Neural progenitor cell (in vitro differentiated cells): ENCODE measurements around the gene MRGPRF.

Experiments
- EZH2 ChIP-seq: fragments of 200-600 bp; sonication (generic); IDR thresholded peaks from 2 replicates; pipeline ENCODE4 v1.6.1; 2017; ENCODE audit warnings: antibody characterized with exemption, mild to moderate bottlenecking, moderate library complexity
- TF ChIP-seq, protein P1 (sequence below): fragments of 200-600 bp; sonication (generic); IDR thresholded peaks from 2 replicates; pipeline ENCODE4 v1.5.1; 2017; ENCODE audit warnings: antibody characterized with exemption, mild to moderate bottlenecking

DNA sequence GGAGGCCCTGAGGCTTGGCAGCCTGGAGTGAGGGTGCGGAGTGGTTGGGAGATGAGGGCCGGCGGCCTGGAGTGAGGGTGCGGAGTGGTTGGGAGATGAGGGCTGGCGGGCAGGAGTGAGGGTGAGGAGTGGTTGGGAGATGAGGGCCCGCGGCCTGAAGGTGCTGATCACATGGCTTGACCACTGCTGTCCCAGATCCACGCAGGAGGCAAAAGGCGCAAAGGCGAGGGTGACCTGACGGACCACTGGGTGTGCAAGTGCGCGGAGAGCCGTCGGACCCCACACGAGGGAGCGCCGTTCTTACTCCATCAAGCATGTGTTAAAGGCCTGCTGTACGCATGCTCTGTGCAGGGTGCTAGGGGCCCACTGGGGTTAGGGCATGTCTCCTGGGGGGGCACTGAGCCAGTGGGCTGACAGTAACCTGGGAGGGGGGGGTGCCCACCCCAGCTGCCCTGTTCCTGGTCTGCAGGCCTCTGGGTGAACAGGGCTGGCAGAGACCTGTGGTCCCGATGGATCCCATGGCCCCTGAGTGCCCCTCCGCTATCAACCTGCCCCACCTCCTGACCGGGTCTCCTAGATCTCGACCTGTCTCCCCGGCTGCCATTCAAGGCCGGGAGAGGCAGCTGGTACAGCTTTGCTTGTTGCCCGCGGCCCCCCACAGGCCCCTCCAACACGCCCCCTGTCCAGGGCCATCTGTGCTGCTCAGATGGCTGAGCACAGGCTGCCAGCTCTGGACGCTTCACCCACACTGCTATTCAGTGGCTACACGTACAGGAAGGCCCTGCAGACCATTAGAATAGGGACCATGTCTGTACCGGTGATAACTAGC, 53.4 kb downstream of the MRGPRF start:
- TF ChIP-seq EZH2, result no peak
- TF ChIP-seq, protein P1, sequence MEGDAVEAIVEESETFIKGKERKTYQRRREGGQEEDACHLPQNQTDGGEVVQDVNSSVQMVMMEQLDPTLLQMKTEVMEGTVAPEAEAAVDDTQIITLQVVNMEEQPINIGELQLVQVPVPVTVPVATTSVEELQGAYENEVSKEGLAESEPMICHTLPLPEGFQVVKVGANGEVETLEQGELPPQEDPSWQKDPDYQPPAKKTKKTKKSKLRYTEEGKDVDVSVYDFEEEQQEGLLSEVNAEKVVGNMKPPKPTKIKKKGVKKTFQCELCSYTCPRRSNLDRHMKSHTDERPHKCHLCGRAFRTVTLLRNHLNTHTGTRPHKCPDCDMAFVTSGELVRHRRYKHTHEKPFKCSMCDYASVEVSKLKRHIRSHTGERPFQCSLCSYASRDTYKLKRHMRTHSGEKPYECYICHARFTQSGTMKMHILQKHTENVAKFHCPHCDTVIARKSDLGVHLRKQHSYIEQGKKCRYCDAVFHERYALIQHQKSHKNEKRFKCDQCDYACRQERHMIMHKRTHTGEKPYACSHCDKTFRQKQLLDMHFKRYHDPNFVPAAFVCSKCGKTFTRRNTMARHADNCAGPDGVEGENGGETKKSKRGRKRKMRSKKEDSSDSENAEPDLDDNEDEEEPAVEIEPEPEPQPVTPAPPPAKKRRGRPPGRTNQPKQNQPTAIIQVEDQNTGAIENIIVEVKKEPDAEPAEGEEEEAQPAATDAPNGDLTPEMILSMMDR, result no peak
